Coronary artery (tissue), 2 donors: ENCODE measurements around the gene FH.
A peak's percentile ranks its signal among the peaks of the same experiment; 100 is the strongest.

Experiments
- DNase-seq: peaks from one replicate; pipeline ENCODE4 v3.0.0-alpha.2; 2017; ENCODE audit warnings: low spot score
- H3K27ac ChIP-seq, 2 donors: fragments of 200-600 bp; sonication (generic); one replicate each; pipeline ENCODE4 v1.5.1; 2016 to 2019
- H3K4me3 ChIP-seq: fragments of 200-600 bp; sonication (generic); 2 replicates; pipeline ENCODE4 v1.5.1; 2016; ENCODE audit warnings: mild to moderate bottlenecking, moderate library complexity
- TF ChIP-seq, protein P1 (sequence below): fragments of 200-600 bp; sonication (generic); IDR thresholded peaks from one replicate; pipeline ENCODE4 v1.5.1; 2019; ENCODE audit warnings: antibody characterized with exemption

Gene FH

DNA sequence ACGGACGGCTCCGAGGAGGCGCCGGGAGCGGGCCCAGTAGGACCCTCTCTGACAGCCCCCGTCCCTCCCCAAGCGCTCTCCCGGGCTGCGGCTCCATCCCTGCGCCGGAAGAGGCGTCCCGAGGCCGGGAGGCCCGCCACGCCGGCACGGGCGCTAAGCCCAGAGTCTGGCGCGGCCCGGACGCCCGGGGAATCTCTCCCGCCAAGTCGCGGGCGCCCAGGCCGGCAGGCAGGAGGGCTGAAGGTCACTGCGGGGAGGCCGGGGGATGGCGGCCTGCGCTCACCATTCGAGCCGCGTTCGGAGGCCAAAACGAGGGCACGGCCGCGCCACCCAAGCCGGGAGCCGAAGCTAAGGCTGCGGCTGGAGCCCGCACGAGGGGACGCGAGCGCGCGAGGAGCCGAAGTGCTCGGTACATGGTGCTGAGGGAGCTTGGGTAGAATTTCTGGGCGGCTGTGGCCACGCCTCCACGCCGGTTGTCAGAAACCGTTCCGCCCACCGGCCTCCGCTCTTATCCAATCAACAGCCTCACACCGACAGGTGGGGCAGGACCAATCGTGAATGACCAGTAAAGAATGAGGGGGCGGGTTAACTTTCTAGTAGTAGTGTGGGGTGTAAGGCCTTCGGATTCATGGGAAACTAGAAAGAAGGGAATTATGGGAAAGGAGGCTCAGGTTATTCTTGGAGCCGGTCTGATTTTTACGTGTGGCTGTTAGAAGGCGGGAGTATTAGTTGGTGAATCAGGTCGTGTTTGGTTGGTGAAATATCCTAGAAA, at the start of gene FH:
Gene FH, minus strand, starts transcription at position 448 of the 772 bp plus-strand sequence. Its CDS starts 33 bp downstream, at position 415.
- TF ChIP-seq, protein P1, sequence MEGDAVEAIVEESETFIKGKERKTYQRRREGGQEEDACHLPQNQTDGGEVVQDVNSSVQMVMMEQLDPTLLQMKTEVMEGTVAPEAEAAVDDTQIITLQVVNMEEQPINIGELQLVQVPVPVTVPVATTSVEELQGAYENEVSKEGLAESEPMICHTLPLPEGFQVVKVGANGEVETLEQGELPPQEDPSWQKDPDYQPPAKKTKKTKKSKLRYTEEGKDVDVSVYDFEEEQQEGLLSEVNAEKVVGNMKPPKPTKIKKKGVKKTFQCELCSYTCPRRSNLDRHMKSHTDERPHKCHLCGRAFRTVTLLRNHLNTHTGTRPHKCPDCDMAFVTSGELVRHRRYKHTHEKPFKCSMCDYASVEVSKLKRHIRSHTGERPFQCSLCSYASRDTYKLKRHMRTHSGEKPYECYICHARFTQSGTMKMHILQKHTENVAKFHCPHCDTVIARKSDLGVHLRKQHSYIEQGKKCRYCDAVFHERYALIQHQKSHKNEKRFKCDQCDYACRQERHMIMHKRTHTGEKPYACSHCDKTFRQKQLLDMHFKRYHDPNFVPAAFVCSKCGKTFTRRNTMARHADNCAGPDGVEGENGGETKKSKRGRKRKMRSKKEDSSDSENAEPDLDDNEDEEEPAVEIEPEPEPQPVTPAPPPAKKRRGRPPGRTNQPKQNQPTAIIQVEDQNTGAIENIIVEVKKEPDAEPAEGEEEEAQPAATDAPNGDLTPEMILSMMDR, result no peak
- peak; percentile 98 for DNase-seq
- Histone ChIP-seq H3K27ac (peak within 1 kb of the TSS; percentile 75 to 95), H3K4me3 (peak within 1 kb of the TSS; percentile 94)

DNA sequence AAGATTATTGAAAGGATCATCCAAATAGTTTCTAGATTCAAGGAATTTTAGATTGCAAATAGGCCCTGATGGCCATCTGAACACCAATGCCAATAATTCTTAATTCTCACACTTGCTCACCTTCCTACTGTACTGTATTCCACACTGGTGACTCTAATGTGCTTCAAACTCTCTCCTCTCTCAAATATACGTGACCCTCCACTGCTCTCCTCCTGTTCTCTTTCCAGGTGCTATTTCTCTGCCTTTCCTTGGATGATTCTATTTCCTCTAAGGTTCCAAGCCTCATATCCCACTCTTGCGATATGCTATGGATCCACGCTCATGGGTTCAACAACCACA, 41.3 kb upstream of the FH start:
- no peak for DNase-seq
- no peak overlapping the region for H3K27ac ChIP-seq
- TF ChIP-seq, protein P1, result no peak
- no peak overlapping the region for H3K4me3 ChIP-seq

DNA sequence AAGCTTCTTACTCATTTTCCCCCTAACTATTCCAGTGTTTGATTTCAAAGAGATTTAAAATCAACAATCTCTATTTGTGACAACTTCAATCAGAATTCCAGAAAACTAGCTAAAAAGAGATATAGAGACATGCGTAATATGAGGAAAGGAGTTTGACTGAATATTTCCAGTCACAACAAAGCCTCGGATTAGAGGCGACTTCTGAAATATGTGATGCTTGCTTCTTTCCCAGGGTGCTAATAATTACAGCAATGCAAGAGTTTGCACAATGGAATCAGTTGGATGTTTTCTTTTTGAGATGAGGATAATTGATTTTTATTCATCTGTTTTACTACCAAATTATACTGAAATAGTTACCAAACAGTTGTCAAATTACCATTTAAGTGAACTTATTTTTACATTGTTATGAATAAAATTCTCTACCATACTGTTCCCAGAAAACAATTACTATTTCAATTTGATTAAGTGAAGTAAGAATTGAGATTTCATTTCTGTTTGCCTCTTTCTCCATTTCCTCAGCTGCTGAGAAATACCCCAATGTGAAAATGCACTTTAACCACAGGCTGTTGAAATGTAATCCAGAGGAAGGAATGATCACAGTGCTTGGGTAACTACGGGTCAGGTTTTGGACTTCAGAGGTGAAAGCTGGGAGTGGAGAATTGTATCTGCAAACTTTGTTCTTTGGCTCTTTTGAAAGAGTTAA, 40.7 kb upstream of the FH start:
- TF ChIP-seq, protein P1, result no peak
- DNase-seq, result no peak
- no peak overlapping the region for H3K4me3 ChIP-seq
- H3K27ac ChIP-seq, result no peak overlapping the region

DNA sequence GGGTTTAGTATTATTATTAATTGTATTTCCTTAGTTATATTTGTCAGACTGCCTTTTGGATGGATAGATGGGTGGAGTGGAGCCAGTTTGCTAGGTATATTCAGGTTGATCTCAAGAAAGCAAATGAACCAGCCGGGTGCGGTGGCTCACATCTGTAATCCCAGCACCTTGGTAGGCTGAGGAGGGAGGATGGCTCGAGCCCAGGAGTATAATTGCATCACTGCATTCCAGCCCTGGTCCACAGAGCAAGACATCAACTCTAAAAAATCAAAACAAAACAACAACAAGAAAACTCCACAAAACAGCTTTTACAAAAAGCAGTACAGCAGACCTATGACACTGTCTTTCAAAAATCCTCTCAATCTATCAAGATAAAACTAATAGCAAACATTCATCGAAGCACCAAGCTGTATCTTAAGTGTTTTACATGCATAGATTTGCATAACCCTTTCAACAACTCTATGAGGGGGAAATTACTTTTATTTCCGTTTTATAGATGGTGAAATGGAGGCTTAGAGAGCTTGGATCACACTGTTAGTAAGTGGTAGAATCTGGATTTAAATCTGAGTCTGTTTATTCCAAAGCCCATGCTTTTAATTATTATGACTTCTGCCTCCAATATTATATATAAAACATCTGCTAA, 38.1 kb upstream of the FH start:
- H3K27ac ChIP-seq, result no peak overlapping the region
- DNase-seq, result no peak
- no peak overlapping the region for H3K4me3 ChIP-seq
- TF ChIP-seq, protein P1, result no peak

DNA sequence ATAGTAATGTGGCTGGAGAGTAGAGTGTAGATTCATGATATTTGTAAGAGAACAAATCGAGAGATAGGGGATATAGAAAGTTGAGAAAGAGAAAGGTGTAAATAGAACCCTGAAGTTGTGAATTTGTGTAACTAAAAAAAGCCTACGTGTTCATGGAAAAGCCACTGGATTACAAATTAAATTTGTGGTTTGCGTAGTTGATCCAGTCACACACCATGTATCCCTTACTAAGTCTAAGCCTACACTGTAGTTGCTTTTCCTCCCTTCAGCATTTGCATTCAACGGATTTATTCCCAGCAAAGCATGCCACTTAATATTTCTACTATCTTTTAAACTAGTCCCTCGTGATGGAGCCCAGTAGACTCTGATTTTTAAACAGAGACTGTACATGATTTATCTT, 37.5 kb upstream of the FH start:
- Histone ChIP-seq H3K4me3 (no peak overlapping the region), H3K27ac (no peak overlapping the region)
- no peak for DNase-seq
- TF ChIP-seq, protein P1, result no peak

DNA sequence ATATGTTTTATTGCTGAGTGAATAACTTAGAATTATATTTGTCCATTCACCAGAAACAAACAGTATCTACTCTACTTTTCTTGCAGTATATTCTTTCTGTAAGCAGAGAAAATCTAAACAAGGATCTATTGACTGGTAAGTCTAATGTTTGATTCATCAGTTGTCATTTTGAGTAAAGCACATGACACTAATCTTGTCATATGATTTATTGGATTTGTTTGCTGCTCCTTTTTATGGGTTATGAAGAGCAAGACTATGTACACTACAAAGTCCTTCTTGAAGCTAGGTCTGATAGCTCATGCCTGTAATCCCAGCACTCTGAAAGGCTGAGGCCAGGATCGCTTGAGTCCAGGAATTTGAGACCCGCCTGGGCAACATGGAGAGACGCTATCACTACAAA, 36.0 kb upstream of the FH start:
- Histone ChIP-seq H3K27ac (no peak overlapping the region), H3K4me3 (no peak overlapping the region)
- no peak for DNase-seq
- TF ChIP-seq, protein P1, result no peak
